HPDE6-E6E7 (cell line): ENCODE results near the gene ATP6V0E1.

Experiments
- DNase-seq: peaks from one replicate; pipeline ENCODE4 v3.0.0; 2011; ENCODE audit warnings: missing footprints; ENCODE audit errors: extremely low spot score

The ATP6V0E1 gene

GRCh38 chr5:172956936-172957335 lies 26.6 kb upstream of the ATP6V0E1 start:
- no peak for DNase-seq

GRCh38 chr5:172957458-172957857 lies 26.1 kb upstream of the ATP6V0E1 start:
- no peak for DNase-seq

- peak; percentile 45 for DNase-seq
Measured at GRCh38 chr5:172958331-172959046, 25.1 kb upstream of the ATP6V0E1 start.

GRCh38 chr5:172959824-172960799 lies 23.5 kb upstream of the ATP6V0E1 start:
- no peak for DNase-seq

GRCh38 chr5:172969921-172970320 lies 13.7 kb upstream of the ATP6V0E1 start:
- no peak for DNase-seq

- no peak for DNase-seq
Measured at GRCh38 chr5:172971482-172971881, 12.1 kb upstream of the ATP6V0E1 start.

GRCh38 chr5:172972552-172972951 lies 11.0 kb upstream of the ATP6V0E1 start:
- DNase-seq, result no peak

- DNase-seq, result no peak
Measured at GRCh38 chr5:172973127-172973916, 10.2 kb upstream of the ATP6V0E1 start.

GRCh38 chr5:172973931-172974330 lies 9.6 kb upstream of the ATP6V0E1 start:
- no peak for DNase-seq

GRCh38 chr5:172975289-172975688 lies 8.3 kb upstream of the ATP6V0E1 start:
- no peak for DNase-seq

GRCh38 chr5:172979778-172980177 lies 3.8 kb upstream of the ATP6V0E1 start:
- no peak for DNase-seq

GRCh38 chr5:172981931-172982330 lies 1.6 kb upstream of the ATP6V0E1 start:
- DNase-seq, result no peak

GRCh38 chr5:172984244-172984953 lies 828 bp downstream of the ATP6V0E1 start:
- peak; percentile 74 for DNase-seq

- no peak for DNase-seq
Measured at GRCh38 chr5:172985596-172985995, 2.0 kb downstream of the ATP6V0E1 start.

- no peak for DNase-seq
Measured at GRCh38 chr5:172988276-172988675, 4.7 kb downstream of the ATP6V0E1 start.

- no peak for DNase-seq
Measured at GRCh38 chr5:172990776-172991175, 7.2 kb downstream of the ATP6V0E1 start.

GRCh38 chr5:172994405-172994804 lies 10.8 kb downstream of the ATP6V0E1 start:
- no peak for DNase-seq

GRCh38 chr5:172999372-172999973 lies 15.9 kb downstream of the ATP6V0E1 start:
- no peak for DNase-seq

- no peak for DNase-seq
Measured at GRCh38 chr5:172999974-173000373, 16.4 kb downstream of the ATP6V0E1 start.

GRCh38 chr5:173001229-173001841 lies 17.8 kb downstream of the ATP6V0E1 start:
- DNase-seq, result no peak
